Dermis microvascular lymphatic vessel endothelial cell (primary cell): ENCODE results near the gene RARS2. TPM values are rescaled to one million over a fixed set of nuclear protein-coding genes. Genes with fewer than 3 reads are reported as not detected.
A peak's percentile ranks its signal among the peaks of the same experiment; 100 is the strongest.
"Not testable (repeated sequence)": the region's sequence is repeated elsewhere in the genome, so short reads cannot be mapped to it uniquely, and the experiment has no call there.

Experiments
- DNase-seq, 2 donors: peaks; one replicate each; pipeline versions ENCODE4 v3.0.0 to v3.0.0-alpha.2; 2010; ENCODE audit warnings: low read depth in 2 of 2
- total RNA-seq: library from RNA; depleted of rRNA; stranded (reverse); fragments of >200 nt; gene quantifications from 2 replicates; pipeline ENCODE4 v1.2.1, GENCODE V29; 2014

The RARS2 gene, protein sequence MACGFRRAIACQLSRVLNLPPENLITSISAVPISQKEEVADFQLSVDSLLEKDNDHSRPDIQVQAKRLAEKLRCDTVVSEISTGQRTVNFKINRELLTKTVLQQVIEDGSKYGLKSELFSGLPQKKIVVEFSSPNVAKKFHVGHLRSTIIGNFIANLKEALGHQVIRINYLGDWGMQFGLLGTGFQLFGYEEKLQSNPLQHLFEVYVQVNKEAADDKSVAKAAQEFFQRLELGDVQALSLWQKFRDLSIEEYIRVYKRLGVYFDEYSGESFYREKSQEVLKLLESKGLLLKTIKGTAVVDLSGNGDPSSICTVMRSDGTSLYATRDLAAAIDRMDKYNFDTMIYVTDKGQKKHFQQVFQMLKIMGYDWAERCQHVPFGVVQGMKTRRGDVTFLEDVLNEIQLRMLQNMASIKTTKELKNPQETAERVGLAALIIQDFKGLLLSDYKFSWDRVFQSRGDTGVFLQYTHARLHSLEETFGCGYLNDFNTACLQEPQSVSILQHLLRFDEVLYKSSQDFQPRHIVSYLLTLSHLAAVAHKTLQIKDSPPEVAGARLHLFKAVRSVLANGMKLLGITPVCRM
- 28.6 and 33.5 TPM in 2 replicates for total RNA-seq

DNA sequence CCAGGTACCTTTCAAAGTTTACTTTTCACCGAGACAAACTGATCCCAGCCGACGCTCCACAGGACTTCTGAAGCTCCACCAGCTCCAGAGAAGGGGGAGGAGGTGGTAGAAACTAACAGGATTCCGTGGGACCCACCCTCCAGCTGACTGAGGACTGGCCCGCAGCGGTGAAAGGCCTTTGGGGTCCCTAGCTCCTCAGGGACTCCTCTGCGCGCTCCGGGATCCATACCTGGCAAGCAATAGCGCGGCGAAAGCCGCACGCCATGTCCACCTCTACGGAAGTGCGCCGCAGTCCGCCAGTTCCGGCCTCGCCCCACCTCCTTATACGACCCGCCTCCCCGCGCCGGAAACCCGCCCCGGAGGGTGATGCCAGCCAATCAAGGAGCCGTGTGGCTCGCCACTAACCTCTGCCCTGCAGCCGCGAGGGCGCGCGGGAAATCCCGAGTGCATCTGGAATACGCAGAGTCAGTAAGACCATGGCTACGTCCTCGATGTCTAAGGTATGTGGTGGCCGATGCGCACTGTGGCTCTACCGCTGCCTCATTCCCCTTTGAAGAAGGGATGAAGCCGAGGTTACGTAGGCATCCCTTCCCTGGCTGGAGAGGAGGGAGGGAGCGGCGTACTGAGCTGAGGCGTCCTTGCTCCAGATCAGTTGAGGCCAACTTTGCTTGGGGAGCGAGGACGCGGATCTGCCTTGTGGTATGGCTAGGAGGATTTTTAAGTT is at the start of gene RARS2, which contains the start of gene ORC3:
RARS2 (minus strand) TSS at position 295 of the 724 bp plus-strand sequence; CDS start at position 265, 30 bp downstream.
ORC3 (plus strand) TSS at position 443 of the 724 bp plus-strand sequence; CDS start at position 477, 34 bp downstream.
- DNase-seq: peak; percentile 86 to 96

DNA sequence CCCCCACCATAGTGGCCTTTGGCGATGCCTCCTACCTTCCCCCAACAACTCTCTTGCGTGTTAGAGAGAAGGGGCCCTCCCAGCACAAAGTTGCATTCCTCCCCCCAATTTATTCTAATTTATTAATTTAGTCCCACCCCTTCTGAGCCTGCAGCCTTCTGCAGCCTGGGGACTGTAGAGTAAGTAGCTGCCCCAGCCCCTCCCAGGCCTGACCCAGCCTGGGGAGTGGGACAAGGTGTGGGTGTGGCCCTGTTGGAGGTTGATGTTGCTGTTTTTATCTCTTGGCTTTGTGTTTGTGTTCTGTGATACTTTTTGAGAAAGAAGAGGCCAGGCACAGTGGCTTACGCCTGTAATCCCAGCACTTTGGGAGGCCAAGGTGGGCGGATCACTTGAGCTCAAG is 49.6 kb upstream of the RARS2 start:
- no peak for DNase-seq

DNA sequence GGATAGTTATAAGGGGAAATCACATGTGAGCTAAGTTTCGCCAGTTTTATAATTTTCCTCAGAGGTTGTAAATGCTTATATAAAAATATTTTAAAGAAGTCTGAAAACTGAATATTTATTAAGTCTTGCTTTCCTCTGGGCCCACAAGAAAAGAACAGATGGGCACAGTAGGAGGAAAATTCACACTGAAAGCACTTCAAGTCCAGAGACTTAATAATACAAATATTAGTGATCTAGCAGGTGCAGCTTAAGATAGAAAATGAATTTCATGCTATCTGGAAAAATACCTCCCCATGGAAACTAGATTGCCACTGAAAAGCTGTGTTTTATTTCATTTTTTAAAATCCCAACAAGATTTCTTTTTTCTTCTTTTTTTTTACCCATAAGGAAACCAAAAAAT is 47.3 kb upstream of the RARS2 start:
- DNase-seq: no peak

DNA sequence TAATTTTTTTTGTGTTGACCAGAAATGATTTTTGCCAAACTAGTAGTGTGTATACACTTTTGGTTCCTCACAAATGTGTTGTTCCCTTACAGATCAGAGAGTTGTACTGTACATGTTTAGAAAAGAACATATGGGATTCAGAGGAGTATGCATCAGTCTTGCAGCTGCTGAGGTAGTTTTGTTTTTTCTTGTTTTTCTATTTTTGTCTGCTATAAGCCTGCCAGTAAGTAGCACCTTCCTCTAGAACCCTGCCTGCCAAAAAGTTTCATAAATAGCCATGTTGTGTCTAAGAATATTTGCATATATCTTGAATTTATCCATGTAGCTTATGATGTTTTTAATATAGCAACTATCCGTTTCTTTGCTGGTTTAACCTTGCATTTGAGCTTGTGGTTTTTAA is 46.5 kb upstream of the RARS2 start:
- no peak for DNase-seq

DNA sequence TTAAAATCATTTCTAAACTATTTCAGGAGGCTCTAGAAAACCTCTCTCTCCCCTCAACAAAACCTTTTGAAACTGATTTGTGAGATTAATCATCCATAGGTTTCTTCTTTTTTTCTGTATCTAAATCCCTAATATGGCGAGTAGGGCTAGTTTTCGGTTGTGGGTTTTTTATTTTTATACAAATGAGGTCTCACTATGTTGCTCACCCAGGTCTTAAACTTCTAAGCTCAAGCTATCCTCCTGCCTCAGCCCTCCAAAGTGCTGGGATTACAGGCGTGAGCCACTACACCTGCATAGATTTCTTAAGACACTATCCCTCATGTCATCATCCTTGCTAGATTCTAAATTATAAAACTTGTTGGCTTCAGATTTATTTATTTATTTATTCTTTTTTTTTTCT is 44.1 kb upstream of the RARS2 start:
- no peak for DNase-seq

DNA sequence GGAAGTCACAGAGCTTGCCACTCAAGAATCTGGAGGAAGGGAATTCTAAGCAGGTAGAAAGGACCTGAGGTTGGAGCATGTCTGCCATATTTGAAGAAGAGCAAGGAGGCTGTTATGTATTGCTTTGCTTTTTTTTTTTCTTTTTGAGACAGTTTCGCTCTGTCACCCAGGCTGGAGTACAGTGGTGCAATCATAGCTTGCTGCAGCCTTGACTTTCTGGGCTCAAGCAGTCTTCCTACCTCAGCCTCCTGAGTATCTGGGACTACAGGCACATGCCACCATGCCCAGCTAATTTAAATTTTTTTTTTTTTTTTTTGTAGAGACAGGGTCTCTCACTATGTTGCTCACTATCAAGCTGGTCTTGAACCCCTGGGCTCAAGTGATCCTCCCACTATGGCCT is 41.0 kb upstream of the RARS2 start:
- DNase-seq: no peak

DNA sequence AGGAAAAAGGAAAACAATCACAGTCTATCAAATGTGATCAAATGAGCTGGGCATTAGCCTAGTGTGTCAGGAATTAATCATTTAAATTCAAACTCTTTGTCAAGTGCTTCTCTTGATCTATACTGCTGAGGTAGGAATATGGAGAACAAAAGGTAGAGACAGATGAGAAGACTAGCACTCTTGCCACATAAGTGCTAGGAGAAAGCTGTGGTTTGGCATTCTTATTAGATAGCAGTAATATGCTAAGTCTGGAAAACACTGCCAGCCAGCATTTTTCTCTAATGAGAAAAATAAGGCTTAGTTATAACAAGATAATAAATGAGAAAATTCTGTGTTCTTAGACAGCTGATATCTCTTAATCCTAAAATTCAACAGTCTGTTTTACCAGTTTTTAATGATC is 39.1 kb upstream of the RARS2 start:
- DNase-seq: no peak

DNA sequence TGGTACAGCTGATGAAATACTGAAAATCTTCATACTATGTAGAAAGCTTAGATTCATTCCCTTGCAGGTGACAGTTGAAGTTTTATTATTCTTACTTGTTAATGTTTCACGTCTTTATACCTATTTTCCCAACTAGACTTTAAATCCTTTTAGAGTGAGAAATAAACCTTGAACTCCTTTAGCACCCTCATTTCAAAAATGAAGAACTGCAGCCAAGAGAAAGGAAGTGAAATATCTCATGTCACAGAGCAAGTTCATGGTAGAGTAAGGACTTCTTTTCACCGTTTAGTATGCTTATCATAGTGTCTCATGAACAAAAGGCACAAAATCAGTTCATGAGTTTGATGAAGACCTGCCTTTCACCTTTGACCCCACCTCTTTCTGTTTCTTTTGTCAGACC is 38.6 kb upstream of the RARS2 start:
- DNase-seq: no peak

DNA sequence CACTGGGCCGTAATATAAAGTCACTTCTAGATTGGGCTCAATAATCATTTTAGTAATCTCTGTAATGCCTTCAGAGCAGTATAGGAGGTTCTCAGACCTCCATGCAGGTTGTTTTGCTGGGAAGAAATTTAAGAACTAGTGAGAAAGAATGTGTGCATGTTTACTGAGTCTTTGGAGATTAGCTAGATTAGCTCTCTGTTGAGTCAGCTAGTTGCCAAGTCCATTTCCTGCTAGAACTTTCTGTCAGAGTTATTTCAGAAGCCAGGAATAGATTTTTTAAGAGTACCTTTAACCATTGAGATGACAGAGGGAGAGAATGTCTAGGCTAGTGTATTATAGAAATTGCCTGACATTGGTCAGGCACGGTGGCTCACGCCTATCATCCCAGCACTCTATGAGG is 33.5 kb upstream of the RARS2 start:
- peak in 1 of 2 donors; percentile 32 for DNase-seq

DNA sequence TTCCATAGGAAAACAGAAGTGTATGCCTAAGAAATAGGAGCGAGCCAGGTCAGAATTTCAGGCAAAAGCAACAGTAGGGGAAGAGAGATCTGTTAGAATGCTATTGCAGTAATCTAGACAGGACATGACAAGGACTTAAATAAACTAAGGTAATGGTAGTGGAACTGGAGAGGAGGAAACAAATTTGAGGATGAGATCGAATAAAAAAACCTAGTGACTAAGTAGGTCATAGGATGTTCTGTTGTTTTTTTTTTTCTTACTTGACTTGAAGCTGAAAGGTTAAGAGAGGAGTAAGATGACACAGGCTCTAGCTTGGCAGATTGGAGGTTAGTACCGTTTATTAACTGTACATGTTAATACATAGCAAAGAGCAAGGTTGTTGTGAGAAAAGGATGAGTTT is 28.7 kb upstream of the RARS2 start:
- DNase-seq: no peak

DNA sequence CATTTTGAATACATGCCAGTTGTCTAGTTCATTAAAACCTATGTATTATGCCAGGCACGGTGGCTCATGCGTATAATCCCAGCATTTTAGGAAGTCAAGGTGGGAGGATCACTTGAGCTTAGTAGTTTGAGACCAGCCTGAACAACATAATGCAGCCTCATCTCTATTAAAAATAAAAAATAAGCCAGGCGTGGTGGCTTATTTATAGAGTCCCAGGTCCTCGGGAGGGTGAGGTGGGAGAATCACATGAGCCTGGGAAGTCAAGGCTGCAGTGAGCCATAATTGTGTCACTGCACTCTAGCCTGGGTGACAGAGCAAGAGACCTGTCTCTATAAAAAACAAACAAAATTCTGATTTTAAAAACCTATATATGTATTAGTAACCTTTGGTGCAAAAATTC is 27.6 kb upstream of the RARS2 start:
- no peak for DNase-seq

DNA sequence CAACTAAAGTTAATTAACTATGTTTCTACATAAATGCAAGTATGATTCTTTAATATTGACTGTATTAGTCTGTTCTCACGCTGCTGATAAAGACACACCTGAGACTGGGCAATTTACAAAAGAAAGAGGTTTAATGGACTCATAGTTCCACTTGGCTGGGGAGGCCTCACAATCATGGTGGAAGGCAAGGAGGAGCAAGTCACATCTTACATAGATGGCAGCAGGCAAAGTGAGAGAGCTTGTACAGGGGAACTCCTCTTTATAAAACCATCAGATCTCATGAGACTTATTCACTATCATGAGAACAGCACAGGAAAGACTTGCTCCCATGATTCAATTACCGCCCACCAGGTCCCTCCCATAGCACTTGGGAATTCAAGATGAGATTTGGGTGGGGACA is 23.2 kb upstream of the RARS2 start:
- DNase-seq: not testable (repeated sequence)

DNA sequence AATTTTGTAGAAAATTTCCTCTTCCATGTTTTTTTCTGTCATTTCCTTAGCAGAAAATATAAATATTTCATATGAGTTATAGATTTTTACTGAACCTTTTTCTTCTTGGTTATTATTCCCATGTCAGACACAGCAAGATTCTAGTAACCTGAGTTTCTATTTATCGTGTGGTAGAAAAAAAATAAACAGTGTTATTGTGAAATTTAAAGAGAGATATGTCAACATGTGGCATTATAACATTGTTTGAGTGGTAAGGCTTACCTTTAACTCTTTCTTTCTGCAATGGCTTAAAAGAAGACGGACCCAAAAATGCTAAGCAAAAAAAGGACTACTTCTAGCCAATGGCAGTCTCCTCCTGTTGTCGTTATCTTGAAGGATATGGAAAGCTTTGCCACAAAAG is 19.0 kb upstream of the RARS2 start:
- DNase-seq: no peak

DNA sequence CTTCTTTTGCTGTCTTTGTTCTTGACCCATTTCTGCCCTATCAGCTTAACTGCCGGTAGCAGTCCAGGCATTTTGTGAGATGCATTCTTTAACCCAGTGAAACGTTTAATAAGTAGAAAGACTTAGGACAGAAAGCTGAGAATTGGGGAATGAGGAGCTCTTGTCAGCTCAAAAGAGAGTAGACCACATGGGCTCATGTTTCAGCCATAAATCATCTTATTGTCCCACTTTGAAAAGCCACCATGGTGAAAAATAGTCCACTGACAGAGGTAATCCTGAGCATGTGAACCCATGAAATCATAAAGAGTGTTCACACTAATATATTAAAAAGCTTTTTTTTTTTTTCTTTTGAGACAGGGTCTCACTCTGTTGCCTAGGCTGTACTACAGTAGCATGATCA is 16.4 kb upstream of the RARS2 start:
- no peak for DNase-seq

DNA sequence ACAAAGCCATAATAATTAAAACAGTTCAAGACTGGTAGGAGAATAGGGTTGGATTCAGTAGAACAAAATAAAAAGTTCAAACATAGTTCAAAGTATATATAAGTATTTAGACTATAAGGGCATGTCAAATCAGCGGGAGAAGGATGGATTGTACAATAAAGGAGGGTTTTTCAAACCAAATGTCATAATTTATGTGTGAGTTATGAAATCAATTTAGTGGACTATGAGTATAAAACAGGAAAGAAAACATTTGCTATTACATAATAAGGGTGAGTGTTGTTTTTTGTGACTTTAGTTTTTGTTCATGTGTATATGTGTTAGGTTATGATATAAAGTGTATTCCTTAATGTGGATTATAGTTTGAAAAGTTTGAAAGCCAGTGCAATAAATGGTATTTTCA is 10.8 kb upstream of the RARS2 start:
- DNase-seq: no peak

DNA sequence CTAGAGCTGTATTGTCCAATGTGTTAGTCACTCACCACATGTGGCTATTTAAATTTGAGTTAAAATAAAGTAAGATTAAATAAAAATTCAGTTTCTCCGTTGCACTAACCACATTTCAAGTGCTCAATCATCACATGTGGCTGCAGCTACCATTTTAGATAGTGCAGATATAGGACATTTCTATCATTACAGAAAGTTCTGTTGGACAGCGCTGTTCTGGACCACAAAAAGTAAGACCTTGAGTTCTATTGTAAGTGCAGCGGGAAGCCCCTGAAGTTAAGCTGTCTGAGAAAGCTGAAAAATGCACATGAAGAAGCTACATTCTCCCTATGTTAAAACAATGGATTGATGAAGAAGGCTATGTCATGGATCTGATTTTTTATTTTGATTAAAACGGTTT is 1.2 kb upstream of the RARS2 start:
- no peak for DNase-seq

DNA sequence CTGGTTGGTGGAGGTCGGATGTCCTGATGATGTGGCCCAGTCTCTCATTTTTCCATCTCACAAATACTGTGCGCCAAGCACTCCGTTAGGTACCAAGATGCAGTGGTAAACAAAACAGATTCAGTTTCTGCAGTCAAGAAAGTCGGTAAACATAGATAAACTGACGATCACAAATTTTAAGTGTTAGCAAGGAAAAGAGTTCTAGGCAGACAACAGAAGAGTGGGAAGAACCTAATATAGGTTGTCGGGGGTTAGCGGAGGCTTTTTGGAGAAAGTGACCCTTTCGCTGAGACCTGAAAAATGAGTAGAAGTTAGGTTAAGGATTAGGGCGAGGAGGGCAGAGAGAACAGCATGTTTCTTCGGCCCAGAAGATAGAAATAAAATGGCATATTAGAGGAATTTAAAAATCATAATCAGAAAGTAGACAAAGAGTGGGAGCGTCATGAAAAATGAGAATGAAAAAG is 662 bp upstream of the RARS2 start:
- no peak for DNase-seq

DNA sequence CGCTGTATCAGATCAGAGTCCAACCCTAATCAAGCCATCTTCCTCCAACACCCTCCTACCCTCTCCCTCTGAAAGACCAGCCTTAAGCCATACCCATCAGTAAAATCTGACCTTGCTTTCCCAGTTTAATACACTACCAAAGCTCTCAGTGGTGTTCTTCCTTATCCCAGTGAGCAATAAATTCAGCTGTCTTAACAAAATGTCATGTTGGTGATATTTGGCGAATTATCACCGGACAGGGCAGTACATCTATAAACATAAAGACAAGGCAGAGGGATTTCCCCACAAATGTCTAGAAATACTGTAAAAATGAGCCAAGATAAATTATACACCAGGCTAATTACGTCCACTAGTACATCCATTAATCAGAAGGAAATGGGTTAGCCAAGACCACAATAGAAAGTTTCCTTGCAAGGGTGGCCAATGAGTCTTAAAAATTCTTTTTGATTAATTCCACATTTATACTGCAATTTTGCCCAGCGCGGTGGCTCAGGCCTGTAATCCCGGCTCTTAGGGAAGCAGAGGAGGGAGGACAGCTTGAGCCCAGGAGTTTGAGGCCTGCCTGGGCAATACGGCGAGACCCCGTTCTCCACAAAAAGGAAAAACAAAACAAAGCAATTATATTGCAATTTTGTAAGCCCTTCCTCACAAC is 905 bp downstream of the RARS2 start:
- no peak for DNase-seq

DNA sequence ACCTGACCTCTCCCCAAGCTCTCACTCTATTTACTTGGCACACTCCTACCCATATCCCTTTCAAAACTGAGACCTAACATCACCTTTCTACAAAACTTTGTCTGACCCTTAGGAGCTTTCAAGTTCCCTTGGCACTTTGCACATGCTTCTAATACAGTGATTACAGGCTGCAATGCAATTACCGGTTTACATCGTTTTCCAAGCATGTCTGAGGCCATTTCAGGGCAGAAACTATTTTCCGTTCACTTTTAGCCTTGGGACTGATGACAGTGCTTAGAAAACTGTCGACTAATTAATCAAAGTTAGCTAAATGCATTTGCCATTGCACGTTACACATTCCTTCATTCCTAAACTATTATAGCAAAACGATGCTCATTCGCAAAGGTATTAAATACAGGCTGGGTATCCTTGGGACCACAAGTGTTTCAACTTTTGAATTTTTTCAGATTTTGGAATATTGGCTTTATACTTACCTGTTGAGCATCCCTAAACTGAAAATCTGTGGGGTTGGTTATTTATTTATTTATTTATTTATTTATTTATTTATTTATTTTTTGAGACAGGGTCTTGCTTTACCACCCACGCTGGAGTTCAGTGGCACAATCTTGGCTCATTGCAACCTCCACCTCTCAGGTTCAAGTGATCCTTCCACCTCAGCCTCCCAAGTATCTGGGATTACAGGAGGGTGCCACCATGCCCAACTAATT is 3.3 kb downstream of the RARS2 start:
- DNase-seq: no peak

DNA sequence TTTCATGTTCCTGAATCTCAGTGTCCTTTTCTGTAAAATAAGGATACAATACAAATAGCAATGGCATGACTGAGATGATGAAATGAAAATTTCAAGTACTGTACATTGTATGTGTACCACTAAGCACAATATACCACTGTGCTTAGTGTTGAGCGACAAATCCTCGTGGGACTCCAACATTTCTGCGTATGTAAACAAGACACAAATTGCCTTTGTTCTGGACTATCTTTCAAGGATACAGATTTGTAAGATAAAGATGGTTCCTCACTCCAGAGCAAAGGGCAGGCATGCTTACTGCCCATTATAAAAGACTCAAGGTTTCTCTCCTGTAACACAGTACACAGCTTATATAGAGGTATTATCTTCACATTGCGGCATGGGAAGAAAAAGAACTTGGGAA is 6.0 kb downstream of the RARS2 start:
- DNase-seq: no peak

DNA sequence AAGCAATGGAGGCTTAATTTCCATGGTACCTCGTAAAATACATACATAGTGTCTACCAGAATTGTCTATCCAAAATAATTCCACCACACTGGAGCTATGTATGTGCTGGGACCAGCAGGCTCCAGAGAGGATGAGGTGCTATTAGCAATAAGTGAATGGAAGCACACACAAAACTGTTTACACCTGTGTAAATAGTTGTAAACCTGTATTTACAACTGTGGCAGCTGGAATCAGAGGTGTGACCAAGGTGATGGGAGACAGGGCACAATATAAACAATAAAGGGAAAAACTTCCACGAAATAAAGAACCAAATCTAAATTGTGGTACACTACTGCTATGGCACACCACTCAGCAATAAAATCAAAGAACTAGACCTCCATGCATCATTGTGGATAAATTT is 14.4 kb downstream of the RARS2 start:
- no peak for DNase-seq
